HG02943 (cell line): ENCODE measurements around the gene DNAH17.

ENCODE experiments used
- ATAC-seq: cut with Tn5 transposase; IDR thresholded peaks from one replicate; pipeline ENCODE4 v1.9.1; 2021; ENCODE audit warnings: mild to moderate bottlenecking, low read depth, moderate library complexity; ENCODE audit not compliant: unreplicated experiment

The DNAH17 gene

GRCh38 chr17:78555746-78556401, 21.3 kb downstream of the DNAH17 start:
- ATAC-seq: no peak

- ATAC-seq: no peak
Observed at GRCh38 chr17:78550464-78550863, 26.7 kb downstream of the DNAH17 start.

GRCh38 chr17:78548725-78549124, 28.5 kb downstream of the DNAH17 start:
- no peak for ATAC-seq

- ATAC-seq: no peak
Observed at GRCh38 chr17:78547035-78547434, 30.2 kb downstream of the DNAH17 start.

- ATAC-seq: no peak
Observed at GRCh38 chr17:78546476-78546875, 30.7 kb downstream of the DNAH17 start.

GRCh38 chr17:78544881-78545755, 32.1 kb downstream of the DNAH17 start:
- no peak for ATAC-seq

- no peak for ATAC-seq
Observed at GRCh38 chr17:78541488-78542206, 35.5 kb downstream of the DNAH17 start.

GRCh38 chr17:78539781-78540180, 37.4 kb downstream of the DNAH17 start:
- no peak for ATAC-seq

GRCh38 chr17:78538033-78538776, 39.0 kb downstream of the DNAH17 start:
- no peak for ATAC-seq

GRCh38 chr17:78537217-78537860, 39.9 kb downstream of the DNAH17 start:
- no peak for ATAC-seq

GRCh38 chr17:78535273-78536197, 41.7 kb downstream of the DNAH17 start:
- no peak for ATAC-seq

- ATAC-seq: no peak
Observed at GRCh38 chr17:78534492-78535272, 42.5 kb downstream of the DNAH17 start.

GRCh38 chr17:78532922-78533640, 44.1 kb downstream of the DNAH17 start:
- ATAC-seq: no peak

- no peak for ATAC-seq
Observed at GRCh38 chr17:78532311-78532710, 44.9 kb downstream of the DNAH17 start.

GRCh38 chr17:78530675-78531074, 46.5 kb downstream of the DNAH17 start:
- ATAC-seq: no peak

GRCh38 chr17:78529871-78530670, 47.1 kb downstream of the DNAH17 start:
- no peak for ATAC-seq

GRCh38 chr17:78529251-78529650, 47.9 kb downstream of the DNAH17 start:
- ATAC-seq: no peak
